Endometrial microvascular endothelial cells (primary cell): ENCODE data around the gene BEST2. TPM values are rescaled to one million over a fixed set of nuclear protein-coding genes. Genes with fewer than 3 reads are reported as not detected.

Experiments used
- in situ Hi-C: cut with HindIII; loops from 2 replicates; pipeline ENCODE4 v1.10.0; 2017; ENCODE audit warnings: low sequenced_read_pairs, low pct_unique_long_range_greater_than_20kb; ENCODE audit errors: inconsistent ontology term
- total RNA-seq: library from RNA; depleted of rRNA; stranded (reverse); fragments of >200 nt; gene quantifications from one replicate; pipeline ENCODE4 v1.2.3, GENCODE V29; 2015; ENCODE audit errors: inconsistent ontology term

The BEST2 gene
- total RNA-seq, 1 donor from 2014 or later, result not detected

DNA sequence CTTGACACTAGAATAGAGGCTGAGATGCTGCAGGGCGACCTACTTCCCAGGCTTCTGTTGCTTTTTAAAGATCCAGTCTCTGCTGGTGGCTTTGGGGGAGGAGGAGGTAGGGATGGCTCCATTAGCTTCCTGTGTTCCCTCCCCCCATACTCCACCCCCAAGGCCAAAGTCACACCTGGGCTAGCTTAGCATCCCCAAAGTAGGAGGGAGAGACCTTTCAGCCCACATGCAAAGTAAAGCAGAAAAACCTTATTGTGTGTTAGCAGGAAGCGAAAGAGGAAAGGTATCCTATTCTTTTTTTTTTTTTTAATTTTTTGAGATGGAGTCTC, 24.6 kb upstream of the BEST2 start:
- in situ Hi-C loops, result no loop called here

DNA sequence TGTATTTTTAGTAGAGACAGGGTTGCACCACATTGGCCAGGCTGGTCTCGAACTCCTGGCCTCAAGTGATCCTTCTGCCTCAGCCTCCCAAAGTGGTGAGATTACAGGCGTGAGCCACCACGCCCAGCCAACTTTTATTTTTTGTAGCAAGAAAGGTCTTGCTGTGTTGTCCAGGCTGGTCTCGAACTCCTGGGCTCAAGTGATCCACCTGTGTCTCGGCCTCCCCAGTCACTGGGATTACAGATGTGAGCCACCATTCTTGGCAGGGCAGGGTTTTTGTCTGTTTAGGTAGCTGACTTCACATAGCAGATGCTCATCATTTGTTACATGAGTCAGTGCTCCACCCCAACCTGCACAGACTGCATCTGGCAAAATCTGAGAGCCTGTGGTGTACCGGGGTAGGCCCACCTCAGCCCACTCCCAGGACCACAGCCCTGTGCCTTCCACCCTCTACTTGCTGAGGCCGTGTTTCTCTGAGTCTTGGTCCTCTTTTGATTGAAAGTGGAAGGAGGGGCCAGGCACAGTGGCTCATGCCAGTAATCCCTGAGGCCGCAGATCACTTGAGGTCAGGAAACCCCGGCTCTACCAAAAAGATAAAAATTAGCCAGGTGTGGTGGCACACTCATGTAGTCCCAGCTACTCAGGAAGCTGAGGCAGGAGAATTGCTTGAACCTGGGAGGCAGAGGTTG, 23.7 kb upstream of the BEST2 start:
- in situ Hi-C loops, result no loop called here

DNA sequence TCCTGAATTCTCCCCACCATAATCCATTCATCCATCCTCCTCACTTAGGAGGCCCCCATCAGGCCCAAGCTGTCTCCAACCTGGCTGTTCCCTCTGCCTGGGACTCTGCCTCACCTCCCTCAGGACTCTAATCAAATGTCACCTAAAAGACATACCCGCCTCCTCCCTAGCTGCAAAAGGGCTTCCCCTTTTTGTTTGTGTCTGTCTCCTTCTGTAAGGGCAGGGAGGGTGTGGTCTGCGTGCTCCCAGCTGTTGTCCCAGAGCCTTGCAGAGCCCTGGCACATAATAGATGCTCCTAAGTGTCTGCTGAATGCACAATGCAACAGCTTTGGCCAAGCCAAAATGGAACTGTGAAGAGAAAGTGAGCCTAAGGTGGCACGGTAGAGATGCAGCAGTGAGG, 21.5 kb upstream of the BEST2 start:
- in situ Hi-C loops, result no loop called here

DNA sequence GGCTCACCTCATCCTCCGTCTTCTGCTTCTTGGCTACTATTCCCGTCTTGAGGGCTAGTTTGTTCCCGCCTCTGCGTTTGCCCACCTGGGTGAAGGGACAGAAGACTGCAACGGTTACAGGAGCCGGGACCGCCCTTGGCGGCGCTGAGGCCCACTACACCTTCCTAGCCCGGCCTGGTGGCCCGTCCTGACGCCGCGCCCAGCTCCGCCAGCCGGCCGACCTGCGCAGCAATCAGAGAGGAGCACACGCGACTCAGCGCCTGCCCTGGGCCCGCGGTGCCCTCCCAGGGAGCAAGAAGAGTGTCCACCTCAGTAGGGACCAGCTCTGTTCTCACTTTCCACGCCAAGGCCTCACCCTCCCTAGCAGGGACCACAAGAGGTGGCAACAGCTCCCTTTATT, 20.3 kb upstream of the BEST2 start:
- in situ Hi-C loops, result no loop called here

DNA sequence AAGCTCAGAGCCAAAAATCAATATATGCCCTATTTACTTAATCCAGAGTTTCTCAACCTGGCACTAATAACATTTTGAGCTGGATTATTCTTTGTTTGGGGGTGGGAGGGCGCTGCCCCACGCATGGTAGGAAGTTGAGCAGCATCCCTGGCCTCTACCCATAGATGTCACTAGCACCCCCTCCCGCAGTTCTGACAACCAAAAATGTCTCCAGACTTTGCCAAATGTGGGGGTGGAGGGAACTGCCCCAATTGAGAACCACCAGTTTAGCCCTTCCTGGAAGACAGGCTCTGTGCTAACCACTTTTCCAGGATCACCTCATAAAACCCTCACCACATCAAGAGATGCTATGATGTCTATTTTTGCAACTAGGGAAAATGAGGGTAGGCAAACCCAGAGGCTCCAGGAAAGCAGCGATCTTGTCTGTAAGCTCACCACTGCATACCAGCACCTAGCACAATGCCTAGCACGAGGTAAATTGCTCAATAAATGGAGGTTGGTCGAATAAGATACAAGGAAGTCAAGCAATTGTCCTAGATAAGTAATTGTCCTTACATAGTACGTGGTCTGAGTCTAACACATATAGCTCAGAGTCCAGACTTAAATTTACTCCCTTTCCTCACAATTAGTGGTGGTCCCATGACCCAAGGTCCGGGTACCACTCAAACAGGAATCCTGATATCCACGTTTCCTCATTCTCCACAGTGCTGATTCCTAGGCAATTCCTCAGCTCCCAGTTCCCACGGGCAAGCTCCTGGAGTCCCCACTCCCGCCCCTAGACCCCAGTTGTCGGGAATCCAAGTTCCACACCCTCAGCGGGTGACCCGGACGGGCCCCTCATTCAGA, 18.0 kb upstream of the BEST2 start:
- in situ Hi-C loops, result no loop called here

DNA sequence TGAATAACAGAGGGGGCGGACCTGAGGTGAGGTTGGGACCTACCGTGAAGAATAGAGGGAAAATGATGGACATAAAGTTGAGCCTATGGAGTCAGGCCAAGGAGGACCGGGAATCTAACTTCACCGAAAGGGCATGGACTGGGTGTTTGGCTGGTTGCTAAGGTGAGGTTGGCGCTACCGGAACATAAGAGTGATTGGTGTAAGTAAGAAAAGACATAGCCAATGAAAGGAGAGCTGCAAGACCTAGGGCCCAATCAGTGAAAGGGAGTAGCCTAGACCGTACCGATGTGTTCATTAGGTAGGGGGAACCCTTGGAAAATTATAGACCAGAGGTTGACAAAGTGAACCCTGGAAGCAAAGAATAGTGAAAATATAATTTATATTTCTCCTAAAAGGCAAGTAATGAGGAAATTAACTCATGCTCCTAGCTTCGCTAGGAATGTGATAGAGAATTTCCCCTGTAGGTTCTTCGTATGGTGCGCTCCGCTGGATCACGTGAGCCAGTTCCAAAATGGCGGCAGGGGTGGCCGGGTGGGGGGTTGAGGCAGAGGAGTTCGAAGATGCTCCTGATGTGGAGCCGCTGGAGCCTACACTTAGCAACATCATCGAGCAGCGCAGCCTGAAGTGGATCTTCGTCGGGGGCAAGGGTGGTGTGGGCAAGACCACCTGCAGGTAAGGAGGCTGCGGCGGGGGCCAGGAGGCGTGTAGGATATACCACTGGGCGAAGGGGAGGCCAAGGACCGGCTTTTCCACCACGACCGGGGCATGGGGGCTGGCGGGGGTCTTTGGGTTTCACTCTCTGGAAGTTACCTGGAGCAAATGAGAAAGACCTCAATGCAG, 14.4 kb upstream of the BEST2 start, which contains the start of gene GET3:
Gene GET3 (plus strand): TSS at position 503 of the 840 bp plus-strand sequence. CDS start 9 bp downstream, at position 512.
- in situ Hi-C loops, result no loop called here

DNA sequence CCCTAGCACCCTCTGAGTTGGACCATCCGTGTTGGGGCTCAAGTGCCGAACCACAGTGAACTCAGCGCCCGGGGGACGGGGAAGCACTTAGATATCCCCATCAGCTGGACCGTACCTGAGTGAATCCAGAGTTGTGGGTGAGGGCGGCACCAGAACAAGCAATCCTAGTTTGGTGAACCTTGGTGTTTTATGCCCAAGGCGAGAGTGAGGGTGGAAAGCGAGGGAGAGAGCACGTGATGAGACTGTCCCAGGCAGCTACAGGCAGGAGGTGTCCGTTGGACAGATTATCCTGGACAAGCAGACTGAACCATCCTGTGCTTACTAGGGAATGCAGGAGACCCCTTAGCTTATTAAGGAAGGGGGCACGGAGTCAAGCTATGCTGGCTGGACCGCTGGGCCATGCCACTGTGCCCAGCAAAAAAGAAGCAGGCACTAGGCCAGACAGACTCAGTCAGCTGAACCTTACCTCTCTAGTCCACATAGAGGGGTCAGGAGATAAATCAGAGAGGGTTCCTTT, 13.7 kb upstream of the BEST2 start:
- in situ Hi-C loops, result no loop called here

DNA sequence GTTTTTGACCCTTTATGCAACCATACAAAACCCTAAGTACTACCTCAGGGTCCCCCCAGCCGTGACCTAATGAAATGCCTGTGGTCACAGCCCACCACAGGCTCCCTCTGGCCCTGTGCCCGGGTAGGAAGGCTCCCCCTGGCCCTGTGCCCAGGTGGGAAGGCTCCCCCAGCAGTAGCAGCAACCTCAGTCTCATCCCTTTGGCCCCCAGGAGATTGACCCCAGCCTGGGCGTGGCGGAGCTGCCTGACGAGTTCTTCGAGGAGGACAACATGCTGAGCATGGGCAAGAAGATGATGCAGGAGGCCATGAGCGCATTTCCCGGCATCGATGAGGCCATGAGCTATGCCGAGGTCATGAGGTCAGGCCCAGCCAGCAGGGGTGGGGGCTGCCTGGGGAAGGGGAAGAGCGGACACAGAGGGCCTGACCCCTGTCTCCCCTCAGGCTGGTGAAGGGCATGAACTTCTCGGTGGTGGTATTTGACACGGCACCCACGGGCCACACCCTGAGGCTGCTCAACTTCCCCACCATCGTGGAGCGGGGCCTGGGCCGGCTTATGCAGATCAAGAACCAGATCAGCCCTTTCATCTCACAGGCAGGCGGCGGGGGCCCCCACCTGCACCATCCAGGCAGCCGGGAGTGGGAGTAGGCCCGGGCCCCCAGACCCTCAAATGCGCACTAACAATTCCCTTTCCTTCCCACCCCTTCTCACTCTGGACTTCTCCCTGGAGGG, 6.3 kb upstream of the BEST2 start:
- in situ Hi-C loops, result no loop called here

DNA sequence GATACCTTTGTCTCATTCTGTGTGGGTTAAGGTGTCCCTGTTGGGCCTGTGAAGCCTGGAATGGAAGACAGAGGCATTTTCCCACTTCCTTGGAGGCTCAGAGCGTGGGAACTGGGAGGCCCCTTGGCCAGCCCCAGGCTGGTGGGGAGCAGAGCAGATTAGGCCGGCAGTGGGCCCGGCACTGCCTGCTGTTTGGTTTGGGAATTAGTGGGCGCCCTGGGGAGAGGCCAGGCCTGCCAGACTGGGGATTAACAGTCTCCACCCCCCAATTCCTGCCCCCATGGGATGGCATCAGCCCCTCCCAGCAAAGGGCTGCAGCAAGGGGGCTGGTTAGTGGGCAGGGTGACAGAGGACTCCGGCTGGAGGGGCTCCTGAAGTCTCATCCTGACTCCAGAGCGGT, 3.1 kb upstream of the BEST2 start:
- in situ Hi-C loops, result no loop called here

DNA sequence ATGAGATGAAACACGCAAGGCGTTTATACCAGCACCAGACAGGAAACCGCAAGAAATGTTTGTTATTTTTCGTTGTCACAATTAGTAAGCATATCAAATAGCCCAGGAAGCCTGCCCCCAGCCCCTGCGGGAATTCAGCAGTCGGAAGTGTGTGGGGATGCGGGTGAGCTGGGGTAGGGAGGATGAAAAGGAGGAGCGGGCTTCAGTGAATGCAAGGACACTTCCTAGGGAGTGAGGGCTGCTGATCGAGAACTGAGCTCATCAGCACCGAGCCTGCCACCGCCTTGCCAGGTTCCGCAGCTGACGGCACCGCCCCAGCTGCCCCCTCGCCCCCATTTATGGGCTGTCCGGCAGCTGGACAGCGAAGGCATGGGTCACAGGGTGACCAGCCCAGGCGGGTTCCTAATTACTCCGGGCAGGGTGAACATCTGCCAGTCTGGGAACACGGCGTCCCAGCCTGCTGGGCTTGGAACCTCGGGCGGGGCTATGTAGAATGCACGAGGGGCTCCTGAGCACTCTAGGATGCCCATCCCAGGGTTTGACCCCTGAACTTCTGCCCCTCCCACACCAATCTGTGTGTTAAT, 1.6 kb upstream of the BEST2 start:
- in situ Hi-C loops, result no loop called here

DNA sequence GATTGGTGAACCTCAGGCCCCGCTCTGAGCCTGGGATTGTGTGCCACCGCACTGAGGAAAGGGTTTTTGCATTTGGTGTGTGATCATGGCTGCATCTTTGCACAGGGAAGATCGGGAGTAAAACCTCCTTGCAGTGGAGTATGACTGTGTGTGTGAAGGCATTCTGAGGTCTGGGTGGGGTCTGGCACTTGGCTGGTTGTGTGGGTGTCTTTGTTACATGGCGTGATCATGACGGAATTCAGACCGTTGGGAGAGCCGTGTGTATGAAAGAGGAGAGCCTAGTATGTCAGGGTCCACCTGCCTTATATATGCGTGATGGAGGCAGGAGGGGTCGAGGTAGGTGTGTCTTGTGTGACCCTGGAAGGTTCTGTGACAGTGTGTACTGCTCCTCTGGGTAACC, 740 bp upstream of the BEST2 start:
- in situ Hi-C loops, result no loop called here

DNA sequence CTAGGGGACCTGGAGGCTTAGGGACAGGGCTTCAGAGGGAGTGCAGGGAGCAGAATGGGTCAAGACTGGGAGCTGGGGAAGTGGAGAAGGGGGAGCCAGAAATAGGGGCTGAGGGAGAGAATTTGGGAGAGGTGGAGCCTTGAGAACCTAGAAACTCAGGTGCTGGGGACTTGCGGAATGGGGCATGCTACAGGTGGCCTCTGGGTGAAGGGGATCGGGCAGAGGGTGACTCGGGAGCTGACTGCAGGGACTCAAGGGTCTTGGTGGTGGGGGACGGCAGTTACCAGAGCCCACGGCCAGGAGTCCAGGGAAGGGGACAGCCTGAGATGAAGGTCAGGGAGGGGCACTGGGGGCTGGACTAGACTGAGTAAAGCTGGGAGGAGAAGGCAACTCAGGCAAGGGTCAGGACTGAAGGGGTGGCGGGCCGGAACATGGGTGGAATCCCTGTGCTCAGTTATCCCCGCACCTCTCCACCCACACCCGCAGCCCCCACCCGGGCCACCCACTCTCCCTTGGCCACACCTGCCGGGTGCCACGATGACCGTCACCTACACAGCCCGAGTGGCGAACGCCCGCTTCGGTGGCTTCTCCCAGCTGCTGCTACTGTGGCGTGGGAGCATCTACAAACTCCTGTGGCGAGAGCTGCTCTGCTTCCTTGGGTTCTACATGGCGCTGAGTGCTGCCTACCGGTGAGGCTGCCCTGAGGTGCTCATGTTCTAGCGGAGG, 628 bp downstream of the BEST2 start:
- in situ Hi-C loops, result no loop called here

DNA sequence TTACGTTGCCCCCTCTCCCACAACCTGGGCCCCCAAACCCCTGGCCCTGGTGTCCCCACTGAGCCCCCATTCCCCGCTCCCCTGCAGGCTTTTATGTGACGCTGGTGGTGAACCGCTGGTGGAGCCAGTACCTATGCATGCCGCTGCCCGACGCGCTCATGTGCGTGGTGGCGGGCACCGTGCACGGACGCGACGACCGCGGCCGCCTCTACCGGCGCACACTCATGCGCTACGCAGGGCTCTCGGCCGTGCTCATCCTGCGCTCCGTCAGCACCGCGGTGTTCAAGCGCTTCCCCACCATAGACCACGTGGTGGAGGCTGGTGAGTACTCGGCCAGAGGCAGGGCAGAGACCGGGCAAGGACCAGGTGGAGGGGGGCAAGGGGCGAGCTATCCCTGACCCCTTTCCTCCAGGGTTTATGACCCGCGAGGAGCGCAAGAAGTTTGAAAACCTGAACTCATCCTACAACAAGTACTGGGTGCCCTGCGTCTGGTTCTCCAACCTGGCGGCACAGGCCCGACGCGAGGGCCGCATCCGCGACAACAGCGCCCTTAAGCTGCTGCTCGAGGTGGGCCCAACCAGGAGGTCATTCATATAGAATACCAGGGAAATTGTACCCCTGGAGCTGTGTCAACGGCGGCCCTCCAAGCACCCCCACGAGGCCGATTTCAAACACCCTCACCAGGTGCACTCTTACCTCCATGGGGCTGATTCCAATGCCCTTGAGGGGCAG, 3.0 kb downstream of the BEST2 start:
- in situ Hi-C loops, result no loop called here

DNA sequence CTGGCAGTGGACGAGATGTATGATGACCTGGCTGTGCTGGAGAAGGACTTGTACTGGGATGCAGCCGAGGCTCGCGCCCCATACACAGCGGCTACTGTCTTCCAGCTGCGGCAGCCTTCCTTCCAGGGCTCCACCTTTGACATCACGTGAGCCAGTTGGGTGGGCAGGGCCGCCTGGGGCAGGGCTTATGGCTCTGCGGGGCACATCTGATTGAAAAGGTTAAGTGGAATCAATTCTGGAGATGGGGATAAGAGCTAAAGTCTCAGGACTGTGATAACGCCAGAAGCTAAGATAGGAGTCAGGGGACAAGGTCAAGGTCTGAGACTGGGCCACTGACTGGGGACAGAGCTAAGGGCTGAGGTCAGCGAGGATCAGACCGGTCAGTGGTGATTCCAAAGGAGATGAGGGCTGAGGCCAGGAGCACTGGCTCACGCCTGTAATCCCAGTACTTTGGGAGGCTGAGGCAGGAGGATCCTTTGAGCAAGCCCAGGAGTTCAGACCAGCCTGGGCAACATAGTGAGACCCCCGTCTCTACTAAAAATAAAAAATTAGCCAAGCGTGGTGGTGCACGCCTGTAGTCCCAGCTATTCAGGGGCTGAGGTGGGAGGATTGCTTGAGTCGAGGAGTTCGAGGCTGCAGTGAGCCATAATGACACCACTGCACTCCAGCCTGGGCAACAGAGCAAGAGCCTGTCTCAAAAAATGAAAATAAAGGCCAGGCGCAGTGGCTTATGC, 4.7 kb downstream of the BEST2 start:
- in situ Hi-C loops, result no loop called here

DNA sequence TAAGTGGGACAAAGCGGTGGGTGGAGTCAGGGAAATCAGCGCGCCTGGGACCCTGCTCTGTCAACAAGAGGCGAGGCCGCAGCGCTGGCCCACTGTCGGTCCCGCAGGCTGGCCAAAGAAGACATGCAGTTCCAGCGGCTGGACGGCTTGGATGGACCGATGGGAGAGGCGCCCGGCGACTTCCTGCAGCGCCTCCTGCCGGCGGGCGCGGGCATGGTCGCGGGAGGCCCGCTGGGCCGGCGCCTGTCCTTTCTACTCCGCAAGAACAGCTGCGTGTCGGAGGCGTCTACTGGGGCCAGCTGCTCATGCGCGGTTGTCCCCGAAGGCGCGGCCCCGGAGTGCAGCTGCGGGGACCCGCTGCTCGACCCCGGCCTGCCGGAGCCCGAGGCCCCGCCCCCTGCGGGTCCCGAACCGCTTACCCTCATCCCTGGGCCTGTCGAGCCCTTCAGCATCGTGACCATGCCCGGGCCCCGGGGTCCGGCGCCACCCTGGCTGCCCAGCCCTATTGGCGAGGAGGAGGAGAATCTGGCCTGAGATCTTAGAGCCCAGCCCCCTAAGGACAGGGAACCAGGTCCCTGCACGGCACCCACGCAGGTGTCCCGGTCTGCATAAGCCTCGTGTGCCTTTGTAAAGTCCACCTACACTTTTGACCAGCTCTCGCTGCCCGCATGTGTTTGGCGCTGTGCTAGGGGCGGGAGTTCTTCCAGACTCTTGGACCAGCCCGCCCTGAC, 6.1 kb downstream of the BEST2 start:
- in situ Hi-C loops, result no loop called here

DNA sequence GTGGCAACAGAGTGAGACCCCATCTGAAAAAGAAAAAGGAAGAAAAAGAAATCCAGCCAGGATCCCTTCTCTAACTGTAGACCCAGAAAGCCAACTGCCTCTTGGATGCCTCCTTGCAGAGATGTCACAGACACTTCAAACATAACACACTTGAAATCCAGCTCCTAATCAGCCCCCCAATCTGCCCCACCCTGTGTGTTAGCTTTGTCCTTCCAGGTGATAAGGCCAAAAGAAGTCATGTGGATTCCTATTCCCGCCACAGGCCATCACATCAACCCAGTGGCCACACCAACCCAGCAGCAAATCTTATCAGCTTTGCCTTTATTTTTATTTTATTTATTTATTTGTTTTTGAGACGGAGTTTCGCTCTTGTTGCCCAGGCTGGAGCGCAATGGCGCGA, 8.1 kb downstream of the BEST2 start:
- in situ Hi-C loops, result no loop called here
